Ovary (tissue), 9 donors: ENCODE results near the gene UBC. TPM values are rescaled to one million over a fixed set of nuclear protein-coding genes. Genes with fewer than 3 reads are reported as not detected.

Experiments used
- DNase-seq, 5 donors: peaks; one replicate each; pipeline ENCODE4 v3.0.0-alpha.2; 2019 to 2020
- H3K27ac ChIP-seq, 2 donors: fragments of 200-600 bp; one replicate each; pipeline versions ENCODE4 v1.5.1 to v1.8.0; 2019 to 2022
- H3K27me3 ChIP-seq: fragments of 200-600 bp; one replicate; pipeline ENCODE4 v1.8.0; 2022
- H3K36me3 ChIP-seq: fragments of 200-600 bp; sonication (generic); one replicate; pipeline ENCODE4 v1.5.1; 2019
- H3K4me1 ChIP-seq: one replicate; pipeline ENCODE4 v1.8.1; 2013; ENCODE audit warnings: mild to moderate bottlenecking, moderate library complexity; ENCODE audit not compliant: insufficient read depth
- H3K4me3 ChIP-seq: fragments of 200-600 bp; sonication (generic); one replicate; pipeline ENCODE4 v1.5.1; 2017
- H3K9me3 ChIP-seq, 2 donors: fragments of 200-600 bp in 1 of 2; sonication (generic) in 1 of 2; one replicate each; pipeline versions ENCODE4 v1.5.1 to v1.8.1; 2013 to 2019; ENCODE audit warnings: mild to moderate bottlenecking in 1 of 2, moderate library complexity in 1 of 2
- EP300 ChIP-seq: sonication (generic); formaldehyde crosslinking; IDR thresholded peaks from one replicate; pipeline ENCODE4 v1.6.1; 2017; ENCODE audit warnings: antibody characterized with exemption
- POLR2A ChIP-seq: fragments of 450-650 bp; IDR thresholded peaks from one replicate; pipeline ENCODE4 v1.6.1; 2017; ENCODE audit warnings: antibody characterized with exemption, mild to moderate bottlenecking, moderate library complexity
- WGBS, 3 donors: extraction: QIAGEN DNeasy Blood & Tissue Kit in 1 of 3; methylation state at CpG; one replicate each; pipeline versions ENCODE4 v1.1.5 to v1.1.7; 2013 to 2017; 5-methylcytosine and 5-hydroxymethylcytosine counted together
- intact Hi-C, 4 donors: fragments of 100-400 bp; cut with DNase I; formaldehyde crosslinking; loops; one replicate each; pipeline versions ENCODE4 v1.11.0 to v1.15.1; 2022 to 2023
- polyA plus RNA-seq, 2 donors: library from polyadenylated mRNA; stranded (reverse); fragments of 200-250 nt in 1 of 2; fragments of 350-450 nt in 1 of 2; fragmentation: Illumina TruSeq in 1 of 2; extraction: RNeasy Lipid Tissue Mini Kit (QIAGEN cat#74804) in 1 of 2; gene quantifications; one replicate each; pipeline ENCODE4 v1.2.3, GENCODE V29; 2013 to 2014
- total RNA-seq, 7 donors: library from RNA; depleted of rRNA in 2 of 7; stranded (reverse); fragments of >200 nt in 2 of 7; fragmentation: NEBNext Ultra II Directional in 3 of 7; extraction: Animal tissue kit (Norgen Biotek cat#: 25700) in 3 of 7; gene quantifications; one replicate each; pipeline versions ENCODE4 v1.1.0 to v1.2.4, GENCODE V29; 2016 to 2023
- TF ChIP-seq, protein P1 (sequence below), 3 donors: fragments of 450-650 bp in 2 of 3; fragments of 200-600 bp in 1 of 3; IDR thresholded peaks; one replicate each; pipeline versions ENCODE4 v1.5.1 to v1.8.0; 2016 to 2022; ENCODE audit warnings: antibody characterized with exemption in 3 of 3, mild to moderate bottlenecking in 1 of 3
- donor health status: DM: no; HTN: no; CAD: no; lungs with moderate emphysema.
- donor health status: DM: no; HTN: no; CAD: no.
- donor health status: Bipolar disorder and iron deficiency.
- donor health status: DM: yes; HTN: yes; CAD: no.
- donor health status: DM: no; HTN: no; CAD: no.
- donor health status: DM: yes; HTN: yes; CAD: no.

The UBC gene
- total and polyA plus RNA-seq, 9 donors = 775 to 1,330 (median 837) TPM

DNA sequence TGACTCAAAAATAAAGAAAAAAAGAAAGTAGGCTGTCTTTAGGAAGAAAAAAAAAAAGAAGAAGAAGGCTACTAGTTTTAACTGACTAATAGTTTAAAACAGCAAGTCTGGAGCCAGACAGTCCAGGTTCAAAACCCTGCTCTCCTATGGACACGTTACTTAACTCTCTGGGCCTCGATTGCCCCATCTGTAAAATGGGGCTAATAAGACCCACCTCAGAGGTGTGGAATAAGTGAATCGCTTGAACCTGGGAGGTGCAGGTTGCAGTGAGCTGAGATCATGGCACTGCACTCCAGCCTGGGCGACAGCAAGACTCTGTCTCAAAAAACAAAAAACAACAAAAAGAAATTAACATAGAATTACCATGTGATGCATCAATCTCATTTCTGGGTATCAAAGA is 40.3 kb downstream of the UBC start:
- Histone ChIP-seq H3K36me3 (no peaks in the 10 kb centered on the region), H3K4me3 (no peak overlapping the region), H3K9me3 (no peaks in the 10 kb centered on the region), H3K4me1 (peaks cover 2% of the 10 kb centered on the region), H3K27me3 (no peaks in the 10 kb centered on the region), H3K27ac (no peak overlapping the region)
- TF ChIP-seq, protein P1, sequence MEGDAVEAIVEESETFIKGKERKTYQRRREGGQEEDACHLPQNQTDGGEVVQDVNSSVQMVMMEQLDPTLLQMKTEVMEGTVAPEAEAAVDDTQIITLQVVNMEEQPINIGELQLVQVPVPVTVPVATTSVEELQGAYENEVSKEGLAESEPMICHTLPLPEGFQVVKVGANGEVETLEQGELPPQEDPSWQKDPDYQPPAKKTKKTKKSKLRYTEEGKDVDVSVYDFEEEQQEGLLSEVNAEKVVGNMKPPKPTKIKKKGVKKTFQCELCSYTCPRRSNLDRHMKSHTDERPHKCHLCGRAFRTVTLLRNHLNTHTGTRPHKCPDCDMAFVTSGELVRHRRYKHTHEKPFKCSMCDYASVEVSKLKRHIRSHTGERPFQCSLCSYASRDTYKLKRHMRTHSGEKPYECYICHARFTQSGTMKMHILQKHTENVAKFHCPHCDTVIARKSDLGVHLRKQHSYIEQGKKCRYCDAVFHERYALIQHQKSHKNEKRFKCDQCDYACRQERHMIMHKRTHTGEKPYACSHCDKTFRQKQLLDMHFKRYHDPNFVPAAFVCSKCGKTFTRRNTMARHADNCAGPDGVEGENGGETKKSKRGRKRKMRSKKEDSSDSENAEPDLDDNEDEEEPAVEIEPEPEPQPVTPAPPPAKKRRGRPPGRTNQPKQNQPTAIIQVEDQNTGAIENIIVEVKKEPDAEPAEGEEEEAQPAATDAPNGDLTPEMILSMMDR (IDR thresholded peaks at IDR 0.05) = no peak
- TF ChIP-seq EP300 (no peak), POLR2A (no peak)
- no peak for DNase-seq
- intact Hi-C loops = no loop called here
- WGBS, 3 donors = 91 to 95% (median 92%) methylated on average over 4 of the region's 4 CpGs

DNA sequence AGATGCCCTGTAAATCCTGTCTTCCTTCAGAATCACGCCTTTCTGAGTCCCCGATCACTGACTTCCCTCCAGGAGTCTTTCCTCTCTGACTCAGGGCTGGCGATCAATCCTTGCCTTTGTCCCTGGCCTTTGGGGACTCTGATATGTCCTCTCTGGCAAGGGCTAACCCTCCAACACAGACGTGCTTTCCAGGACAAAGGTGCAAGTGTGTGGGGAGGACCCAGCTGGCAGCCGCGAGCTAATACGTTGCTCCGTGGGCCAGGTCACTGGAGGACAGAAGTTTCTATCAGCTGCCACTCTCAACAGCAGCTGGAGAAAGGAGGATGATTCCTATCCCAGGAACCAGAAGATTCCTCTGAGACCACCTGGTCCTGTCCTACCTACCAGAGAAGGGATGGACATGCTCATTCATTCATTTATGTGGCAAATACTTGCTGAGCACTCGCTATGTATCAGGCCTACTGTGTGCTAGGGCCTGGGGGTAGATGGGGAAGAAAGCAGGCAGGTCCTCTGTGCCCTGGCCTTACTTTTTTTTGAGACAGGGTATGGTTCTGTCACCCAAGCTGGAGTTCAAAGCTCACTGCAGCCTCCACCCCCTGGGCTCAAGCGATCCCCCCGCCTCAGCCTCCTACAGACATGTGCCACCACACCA is 42.3 kb downstream of the UBC start:
- intact Hi-C loops = no loop called here
- Histone ChIP-seq H3K9me3 (no peaks in the 10 kb centered on the region), H3K36me3 (no peaks in the 10 kb centered on the region), H3K4me3 (no peak overlapping the region), H3K4me1 (peaks cover 2% of the 10 kb centered on the region), H3K27ac (no peak overlapping the region), H3K27me3 (no peaks in the 10 kb centered on the region)
- WGBS, 3 donors = 71 to 80% (median 80%) methylated on average over 11 of the region's 11 CpGs
- TF ChIP-seq, protein P1 (IDR thresholded peaks at IDR 0.05) = no peak
- no peak for DNase-seq

DNA sequence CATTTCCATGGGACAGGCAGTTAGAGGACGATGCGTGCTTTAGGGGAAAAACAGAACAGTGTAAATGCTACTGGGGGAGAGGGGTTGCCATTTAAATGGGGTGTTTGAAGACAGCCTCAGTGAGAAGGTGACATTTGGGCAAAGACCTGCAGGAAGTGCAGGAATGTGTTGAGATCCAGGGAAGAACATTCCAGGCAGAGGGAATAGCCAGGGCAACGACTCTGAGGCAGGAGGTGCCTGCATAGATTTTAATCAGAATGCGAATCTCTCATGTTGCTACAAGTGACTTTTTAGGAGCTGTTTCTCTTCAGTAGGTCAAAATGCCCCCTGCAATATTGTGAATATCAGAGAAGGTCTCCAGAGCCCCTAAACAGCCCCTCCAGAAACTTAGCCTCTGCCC is 43.2 kb downstream of the UBC start:
- Histone ChIP-seq H3K4me1 (peaks cover 2% of the 10 kb centered on the region), H3K9me3 (no peaks in the 10 kb centered on the region), H3K36me3 (no peaks in the 10 kb centered on the region), H3K27me3 (no peaks in the 10 kb centered on the region), H3K4me3 (no peak overlapping the region), H3K27ac (no peak overlapping the region)
- no peak for DNase-seq
- WGBS, 3 donors = 88 to 92% (median 91%) methylated on average over 4 of the region's 4 CpGs
- TF ChIP-seq, protein P1 (IDR thresholded peaks at IDR 0.05) = no peak
- no peak for TF ChIP-seq EP300
- TF ChIP-seq POLR2A = no peak
- intact Hi-C loops = no loop called here

DNA sequence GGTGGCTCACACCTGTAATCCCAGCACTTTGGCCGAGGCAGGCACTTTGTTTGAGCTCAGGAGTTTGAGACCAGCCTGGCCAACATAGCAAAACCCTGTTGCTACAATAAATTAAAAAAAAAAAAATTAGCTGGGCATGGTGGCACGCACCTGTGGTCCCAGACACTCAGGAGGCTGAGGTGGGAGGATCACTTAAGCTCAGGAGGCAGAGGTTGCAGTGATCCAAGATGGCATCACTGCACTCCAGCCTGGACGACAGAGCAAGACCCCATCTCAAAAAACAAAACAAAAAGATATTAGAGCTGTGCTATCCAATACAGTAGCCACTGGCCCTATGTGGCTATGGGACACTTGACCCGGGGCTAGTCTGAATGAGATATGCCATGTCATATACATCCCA is 43.9 kb downstream of the UBC start:
- H3K27me3 ChIP-seq = no peaks in the 10 kb centered on the region
- peaks cover under 1% of the 10 kb centered on the region for H3K4me1 ChIP-seq
- intact Hi-C loops = no loop called here
- no peak overlapping the region for H3K4me3 ChIP-seq
- no peaks in the 10 kb centered on the region for H3K9me3 ChIP-seq
- no peak for DNase-seq
- WGBS, 3 donors = 89 to 96% (median 95%) methylated on average over 4 of the region's 4 CpGs
- no peak for TF ChIP-seq EP300
- TF ChIP-seq, protein P1 (IDR thresholded peaks at IDR 0.05) = no peak
- TF ChIP-seq POLR2A = no peak
- no peak overlapping the region for H3K27ac ChIP-seq
- H3K36me3 ChIP-seq = no peaks in the 10 kb centered on the region
